GM12878 (cell line): Measurements from ENCODE around the gene EPB41L2. TPM values are rescaled to one million over a fixed set of nuclear protein-coding genes. Genes with fewer than 3 reads are reported as not detected.
A peak's percentile ranks its signal among the peaks of the same experiment; 100 is the strongest.

Experiments
- ATAC-seq: fragments of 200-7000 bp; cut with Tn5 transposase; 3 replicates; pipeline ENCODE4 v1.9.1; 2020; ENCODE audit warnings: mild to moderate bottlenecking, moderate library complexity
- BruUV-seq: library from RNA; stranded (reverse); fragments of 400-500 nt; replicated peaks from 2 replicates; lab custom pipeline; 2021; lab: Mats Ljungman, UMichigan
- CTCF ChIA-PET: fragments of 300-600 bp; sonication (Branson Sonifier 250); formaldehyde crosslinking; extraction: SDS; loops from one replicate; lab custom pipeline; 2021; ENCODE audit warnings: inconsistent platforms; lab: Yijun Ruan, JAX
- POLR2A ChIA-PET: fragments of 350-600 bp; formaldehyde crosslinking; extraction: SDS; loops from one replicate; lab custom pipeline; 2021; ENCODE audit warnings: inconsistent platforms; lab: Charles Lee
- RAD21 ChIA-PET: fragments of 300-600 bp; sonication (Branson Sonifier 250); formaldehyde crosslinking; loops from one replicate; lab custom pipeline; 2023; ENCODE audit warnings: antibody characterized with exemption; ENCODE audit not compliant: unreplicated experiment; lab: Charles Lee
- SMC1A ChIA-PET: fragments of 300-600 bp; sonication (Branson Sonifier 250); formaldehyde crosslinking; loops from one replicate; lab custom pipeline; 2023; ENCODE audit not compliant: unreplicated experiment, uncharacterized antibody; lab: Charles Lee
- DNase-seq: peaks from one replicate; pipeline ENCODE4 v3.0.0-alpha.2; 2011; ENCODE audit warnings: low read depth, low spot score
- FAIRE-seq: peaks from 3 replicates; lab custom pipeline; 2011; peaks lifted over from hg19 to GRCh38; lab: Jason Lieb, UNC
- H2AFZ ChIP-seq: 2 replicates; pipeline ENCODE4 v1.6.0; 2011; ENCODE audit warnings: low read depth, low read length, control low read depth; ENCODE audit not compliant: control insufficient read depth
- H3K27ac ChIP-seq: 2 replicates; pipeline ENCODE4 v1.5.1; 2011; ENCODE audit warnings: control low read depth; ENCODE audit not compliant: control insufficient read depth, insufficient read depth
- H3K27me3 ChIP-seq, 2 experiments: replicated peaks in 1 of 2; 2 replicates each; pipeline versions ENCODE4 v1.6.0 to v1.6.1; 2011; ENCODE audit warnings: low read length in 1 of 2; ENCODE audit not compliant: control insufficient read depth in 2 of 2, insufficient read depth in 2 of 2
- H3K36me3 ChIP-seq, 2 experiments: 2 replicates each; pipeline ENCODE4 v1.5.1; 2011; ENCODE audit warnings: low read length in 1 of 2; ENCODE audit not compliant: control insufficient read depth in 2 of 2, insufficient read depth in 2 of 2
- H3K4me1 ChIP-seq: 2 replicates; pipeline ENCODE4 v1.6.1; 2011; ENCODE audit warnings: mild to moderate bottlenecking, low read length, moderate library complexity, mixed read lengths; ENCODE audit not compliant: control insufficient read depth, insufficient read depth
- H3K4me2 ChIP-seq: 2 replicates; pipeline ENCODE4 v1.6.0; 2011; ENCODE audit warnings: control low read depth; ENCODE audit not compliant: control insufficient read depth, insufficient read depth
- H3K4me3 ChIP-seq: fragments of 200-600 bp; sonication (generic); 2 replicates; pipeline ENCODE4 v1.5.1; 2016
- H3K79me2 ChIP-seq: 2 replicates; pipeline ENCODE4 v1.6.0; 2011; ENCODE audit warnings: low read length; ENCODE audit not compliant: control insufficient read depth, insufficient read depth
- H3K9ac ChIP-seq: 2 replicates; pipeline ENCODE4 v1.8.0; 2011; ENCODE audit warnings: low read length, control low read depth, mixed read lengths; ENCODE audit not compliant: control insufficient read depth, insufficient read depth
- H3K9me3 ChIP-seq: replicated peaks from 3 replicates; pipeline ENCODE4 v1.5.1; 2011; ENCODE audit warnings: mild to moderate bottlenecking, low read length; ENCODE audit not compliant: control insufficient read depth, insufficient read depth
- H4K20me1 ChIP-seq: 2 replicates; pipeline ENCODE4 v1.6.0; 2011; ENCODE audit not compliant: control insufficient read depth, insufficient read depth
- CHD4 ChIP-seq: fragments of 200-600 bp; sonication (generic); IDR thresholded peaks from 2 replicates; pipeline ENCODE4 v1.6.1; 2016; ENCODE audit warnings: mild to moderate bottlenecking
- DPF2 ChIP-seq: fragments of 450-650 bp; IDR thresholded peaks from 2 replicates; pipeline ENCODE4 v1.6.1; 2017; ENCODE audit warnings: mild to moderate bottlenecking
- NR2F1 ChIP-seq: fragments of 450-650 bp; conservative IDR thresholded peaks from 2 replicates; pipeline ENCODE4 v1.6.1; 2017; ENCODE audit warnings: mild to moderate bottlenecking
- POLR2A ChIP-seq: IDR thresholded peaks from 2 replicates; pipeline ENCODE4 v1.6.1; 2011; ENCODE audit warnings: low read depth, mild to moderate bottlenecking, low read length
- WGBS: methylation state at CpG from one replicate; pipeline ENCODE4 v1.1.6; 2016; ENCODE audit warnings: low lambda C conversion rate; ENCODE audit not compliant: insufficient replicate concordance, insufficient coverage; ENCODE audit errors: missing lambda C conversion rate; 5-methylcytosine and 5-hydroxymethylcytosine counted together
- in situ Hi-C: fragments of 300-500 bp; cut with MboI; formaldehyde crosslinking; loops from 9 replicates; pipeline ENCODE4 v1.14.3; 2018; ENCODE audit warnings: mixed read lengths
- intact Hi-C: fragments of 100-400 bp; cut with micrococcal nuclease; formaldehyde crosslinking; loops from one replicate; pipeline ENCODE4 v1.14.2; 2022; ENCODE audit not compliant: unreplicated experiment
- polyA plus RNA-seq, 11 experiments: library from polyadenylated mRNA; depleted of rRNA in 4 of 11; unstranded in 6 of 11; stranded (reverse) in 5 of 11; fragments of >200 nt; fragmentation: Nextera tagmentation in 4 of 11; fragmentation: Illumina TruSeq in 1 of 11; extraction: Ambion mirVana in 4 of 11; extraction: Trizol in 1 of 11; gene quantifications; 1 replicate in 1 of 11; 2 replicates in 10 of 11; pipeline versions ENCODE4 v1.2.1 to v1.2.3, GENCODE V29; 2011 to 2016; ENCODE audit warnings: inconsistent platforms in 2 of 11, missing spikeins in 2 of 11, low read depth in 1 of 11
- total RNA-seq, 4 experiments: library from RNA; depleted of rRNA in 3 of 4; stranded (reverse); fragments of >200 nt in 3 of 4; fragmentation: Illumina TruSeq in 1 of 4; extraction: Trizol in 1 of 4; gene quantifications; 2 replicates each; pipeline versions ENCODE4 v1.2.1 to v1.2.3, GENCODE V29; 2013 to 2021
- TF ChIP-seq, protein P1 (sequence below): IDR thresholded peaks from 2 replicates; pipeline ENCODE4 v1.6.1; 2012; ENCODE audit warnings: improper control_type of control experiment, low read depth, low read length; ENCODE audit not compliant: insufficient replicate concordance
- TF ChIP-seq, protein P2 (sequence below): IDR thresholded peaks from 2 replicates; pipeline ENCODE4 v1.6.1; 2012; ENCODE audit warnings: low read depth, low read length, improper control_type of control experiment

The EPB41L2 gene
- total and polyA plus RNA-seq, 10 of the 15 experiments (the other 5 are each of a cell fraction or from before 2014, with no cell fraction given), result 7.4 to 41.6 (median 19.0) TPM

DNA sequence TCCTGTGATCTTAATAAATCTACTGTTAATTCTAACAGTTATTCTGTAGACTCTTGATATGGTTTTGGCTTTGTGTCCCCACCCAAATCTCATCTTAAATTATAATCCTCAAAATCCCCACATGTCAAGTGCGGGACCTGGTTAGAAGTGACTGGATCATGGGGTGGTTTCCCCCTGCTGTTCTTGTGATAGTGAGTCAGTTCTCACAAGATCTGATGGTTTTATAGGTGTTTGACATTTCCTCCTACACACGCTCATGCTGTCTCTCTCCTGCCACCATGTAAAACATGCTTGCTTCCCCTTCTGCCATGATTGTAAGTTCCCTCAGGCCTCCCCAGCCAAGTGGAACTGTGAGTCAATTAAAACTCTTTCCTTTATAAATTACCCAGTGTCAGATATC is 10.5 kb upstream of the EPB41L2 start:
- intact Hi-C loops (no loop called here), in situ Hi-C loops (no loop called here)
- no peaks in the 10 kb centered on the region for H3K36me3 ChIP-seq
- RAD21 ChIA-PET, result no interaction called here
- DNase-seq (no peak), ATAC-seq (0 out of 3 replicates have a peak, but pooled peaks have one; percentile 26), FAIRE-seq (no peak)
- CTCF ChIA-PET, result no interaction called here
- no peaks in the 10 kb centered on the region for H3K79me2 ChIP-seq
- 74% methylated on average over 2 of the region's 2 CpGs for WGBS
- H3K9me3 ChIP-seq, result no peaks in the 10 kb centered on the region
- no peaks in the 10 kb centered on the region for H3K4me1 ChIP-seq
- no peak overlapping the region for H3K27ac ChIP-seq
- no peaks in the 10 kb centered on the region for H4K20me1 ChIP-seq
- TF ChIP-seq DPF2, result no peak
- TF ChIP-seq, protein P1, sequence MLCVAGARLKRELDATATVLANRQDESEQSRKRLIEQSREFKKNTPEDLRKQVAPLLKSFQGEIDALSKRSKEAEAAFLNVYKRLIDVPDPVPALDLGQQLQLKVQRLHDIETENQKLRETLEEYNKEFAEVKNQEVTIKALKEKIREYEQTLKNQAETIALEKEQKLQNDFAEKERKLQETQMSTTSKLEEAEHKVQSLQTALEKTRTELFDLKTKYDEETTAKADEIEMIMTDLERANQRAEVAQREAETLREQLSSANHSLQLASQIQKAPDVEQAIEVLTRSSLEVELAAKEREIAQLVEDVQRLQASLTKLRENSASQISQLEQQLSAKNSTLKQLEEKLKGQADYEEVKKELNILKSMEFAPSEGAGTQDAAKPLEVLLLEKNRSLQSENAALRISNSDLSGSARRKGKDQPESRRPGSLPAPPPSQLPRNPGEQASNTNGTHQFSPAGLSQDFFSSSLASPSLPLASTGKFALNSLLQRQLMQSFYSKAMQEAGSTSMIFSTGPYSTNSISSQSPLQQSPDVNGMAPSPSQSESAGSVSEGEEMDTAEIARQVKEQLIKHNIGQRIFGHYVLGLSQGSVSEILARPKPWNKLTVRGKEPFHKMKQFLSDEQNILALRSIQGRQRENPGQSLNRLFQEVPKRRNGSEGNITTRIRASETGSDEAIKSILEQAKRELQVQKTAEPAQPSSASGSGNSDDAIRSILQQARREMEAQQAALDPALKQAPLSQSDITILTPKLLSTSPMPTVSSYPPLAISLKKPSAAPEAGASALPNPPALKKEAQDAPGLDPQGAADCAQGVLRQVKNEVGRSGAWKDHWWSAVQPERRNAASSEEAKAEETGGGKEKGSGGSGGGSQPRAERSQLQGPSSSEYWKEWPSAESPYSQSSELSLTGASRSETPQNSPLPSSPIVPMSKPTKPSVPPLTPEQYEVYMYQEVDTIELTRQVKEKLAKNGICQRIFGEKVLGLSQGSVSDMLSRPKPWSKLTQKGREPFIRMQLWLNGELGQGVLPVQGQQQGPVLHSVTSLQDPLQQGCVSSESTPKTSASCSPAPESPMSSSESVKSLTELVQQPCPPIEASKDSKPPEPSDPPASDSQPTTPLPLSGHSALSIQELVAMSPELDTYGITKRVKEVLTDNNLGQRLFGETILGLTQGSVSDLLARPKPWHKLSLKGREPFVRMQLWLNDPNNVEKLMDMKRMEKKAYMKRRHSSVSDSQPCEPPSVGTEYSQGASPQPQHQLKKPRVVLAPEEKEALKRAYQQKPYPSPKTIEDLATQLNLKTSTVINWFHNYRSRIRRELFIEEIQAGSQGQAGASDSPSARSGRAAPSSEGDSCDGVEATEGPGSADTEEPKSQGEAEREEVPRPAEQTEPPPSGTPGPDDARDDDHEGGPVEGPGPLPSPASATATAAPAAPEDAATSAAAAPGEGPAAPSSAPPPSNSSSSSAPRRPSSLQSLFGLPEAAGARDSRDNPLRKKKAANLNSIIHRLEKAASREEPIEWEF, result no peak
- TF ChIP-seq, protein P2, sequence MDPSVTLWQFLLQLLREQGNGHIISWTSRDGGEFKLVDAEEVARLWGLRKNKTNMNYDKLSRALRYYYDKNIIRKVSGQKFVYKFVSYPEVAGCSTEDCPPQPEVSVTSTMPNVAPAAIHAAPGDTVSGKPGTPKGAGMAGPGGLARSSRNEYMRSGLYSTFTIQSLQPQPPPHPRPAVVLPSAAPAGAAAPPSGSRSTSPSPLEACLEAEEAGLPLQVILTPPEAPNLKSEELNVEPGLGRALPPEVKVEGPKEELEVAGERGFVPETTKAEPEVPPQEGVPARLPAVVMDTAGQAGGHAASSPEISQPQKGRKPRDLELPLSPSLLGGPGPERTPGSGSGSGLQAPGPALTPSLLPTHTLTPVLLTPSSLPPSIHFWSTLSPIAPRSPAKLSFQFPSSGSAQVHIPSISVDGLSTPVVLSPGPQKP, result no peak
- no peak for TF ChIP-seq POLR2A
- TF ChIP-seq CHD4, result no peak
- TF ChIP-seq NR2F1, result no peak
- SMC1A ChIA-PET, result interaction anchor here (0.9 to 1.3 kb wide), 3 partner anchors 9 to 12 kb away, joined by 3 to 5 read pairs (median 3); no protein-coding TSS in a partner anchor
- no peak overlapping the region for H2AFZ ChIP-seq
- H3K4me3 ChIP-seq, result no peak overlapping the region
- no peak overlapping the region for H3K9ac ChIP-seq
- no peaks in the 10 kb centered on the region for H3K27me3 ChIP-seq
- no peak overlapping the region for H3K4me2 ChIP-seq
- no TSS peak for BruUV-seq
- POLR2A ChIA-PET, result no interaction called here
